NCI-H446 treated with DMSO at 0.1 percent for 48 hours (cell line): ENCODE measurements around the gene TAC3.
"Not testable (repeated sequence)": the region's sequence is repeated elsewhere in the genome, so short reads cannot be mapped to it uniquely, and the experiment has no call there.

Source experiments
- DNase-seq: peaks from one replicate; lab custom pipeline; 2025; lab: John Stamatoyannopoulos, UW

The TAC3 gene

GRCh38 chr12:56985714-56986113, 30.6 kb downstream of the TAC3 start:
- DNase-seq: not testable (repeated sequence)

- DNase-seq: no peak
These were observed 32.9 kb downstream of the TAC3 start for GRCh38 chr12:56983386-56983785.

- DNase-seq: not testable (repeated sequence)
These were observed 33.6 kb downstream of the TAC3 start for GRCh38 chr12:56982578-56983236.

GRCh38 chr12:56980941-56981530, 35.3 kb downstream of the TAC3 start:
- no peak for DNase-seq

GRCh38 chr12:56980268-56980667, 36.1 kb downstream of the TAC3 start:
- no peak for DNase-seq

- no peak for DNase-seq
These were observed 36.7 kb downstream of the TAC3 start for GRCh38 chr12:56979628-56980027.

- DNase-seq: no peak
These were observed 37.8 kb downstream of the TAC3 start for GRCh38 chr12:56978397-56979138.

- DNase-seq: not testable (repeated sequence)
These were observed 39.0 kb downstream of the TAC3 start for GRCh38 chr12:56977361-56977760.

- DNase-seq: not testable (repeated sequence)
These were observed 42.1 kb downstream of the TAC3 start for GRCh38 chr12:56974224-56974623.

GRCh38 chr12:56968910-56969309, 47.4 kb downstream of the TAC3 start:
- not testable (repeated sequence) for DNase-seq

GRCh38 chr12:56965997-56966642, 50.2 kb downstream of the TAC3 start:
- DNase-seq: not testable (repeated sequence)

GRCh38 chr12:56965124-56965523, 51.2 kb downstream of the TAC3 start:
- DNase-seq: not testable (repeated sequence)

GRCh38 chr12:56963557-56963956, 52.8 kb downstream of the TAC3 start:
- not testable (repeated sequence) for DNase-seq

- not testable (repeated sequence) for DNase-seq
These were observed 54.1 kb downstream of the TAC3 start for GRCh38 chr12:56962247-56962646.
